DND-41 (cell line): ENCODE data around the gene FLT3.

Source experiments
- ATAC-seq: fragments of 200-7000 bp; cut with Tn5 transposase; 3 replicates; pipeline ENCODE4 v1.9.1; 2021; ENCODE audit warnings: low read depth; ENCODE audit not compliant: insufficient read depth
- DNase-seq: peaks from one replicate; pipeline ENCODE4 v3.0.0-alpha.2; 2020
- H2AFZ ChIP-seq: 2 replicates; pipeline ENCODE4 v1.6.0; 2012; ENCODE audit warnings: low read depth, low read length
- H3K27ac ChIP-seq: 2 replicates; pipeline ENCODE4 v1.5.1; 2012; ENCODE audit warnings: low read length, inconsistent platforms
- H3K27me3 ChIP-seq: fragments of 200-600 bp; sonication (generic); 2 replicates; pipeline ENCODE4 v1.6.0; 2012; ENCODE audit warnings: low read length, mild to moderate bottlenecking, inconsistent platforms; ENCODE audit not compliant: insufficient read depth, poor library complexity
- H3K36me3 ChIP-seq: 2 replicates; pipeline ENCODE4 v1.5.1; 2012; ENCODE audit warnings: low read length, inconsistent platforms; ENCODE audit not compliant: insufficient read depth
- H3K4me1 ChIP-seq: 2 replicates; pipeline ENCODE4 v1.5.1; 2012; ENCODE audit warnings: mild to moderate bottlenecking, low read length; ENCODE audit not compliant: insufficient read depth
- H3K4me2 ChIP-seq: 2 replicates; pipeline ENCODE4 v1.6.0; 2012; ENCODE audit warnings: mild to moderate bottlenecking, moderate library complexity, low read length, inconsistent platforms; ENCODE audit not compliant: insufficient read depth
- H3K4me3 ChIP-seq, 2 experiments: fragments of 200-600 bp in 1 of 2; shearing (Covaris generic) in 1 of 2; 2 replicates each; pipeline ENCODE4 v1.5.1; 2012 to 2016; ENCODE audit warnings: inconsistent platforms in 2 of 2, low read length in 2 of 2, mild to moderate bottlenecking in 2 of 2, low read depth in 1 of 2, moderate library complexity in 1 of 2
- H3K79me2 ChIP-seq: 2 replicates; pipeline ENCODE4 v1.6.0; 2012; ENCODE audit warnings: low read length, inconsistent platforms; ENCODE audit not compliant: insufficient read depth
- H3K9ac ChIP-seq: 2 replicates; pipeline ENCODE4 v1.6.0; 2012; ENCODE audit warnings: low read depth, mild to moderate bottlenecking, inconsistent platforms, low read length, moderate library complexity
- H3K9me3 ChIP-seq: 2 replicates; pipeline ENCODE4 v1.5.1; 2012; ENCODE audit warnings: low read length, moderate library complexity, mild to moderate bottlenecking, inconsistent platforms; ENCODE audit not compliant: insufficient read depth, severe bottlenecking
- H4K20me1 ChIP-seq: 2 replicates; pipeline ENCODE4 v1.6.0; 2012; ENCODE audit warnings: low read length; ENCODE audit not compliant: insufficient read depth
- CTCF ChIP-seq: IDR thresholded peaks from 2 replicates; pipeline ENCODE4 v1.5.1; 2012; ENCODE audit warnings: borderline replicate concordance, low read length, moderate library complexity, mild to moderate bottlenecking; ENCODE audit not compliant: poor library complexity, severe bottlenecking; ENCODE audit errors: extremely low read depth
- EZH2 ChIP-seq: IDR thresholded peaks from 3 replicates; pipeline ENCODE4 v1.6.1; 2012; ENCODE audit warnings: borderline replicate concordance, low read depth, mild to moderate bottlenecking, moderate library complexity, low read length, inconsistent platforms; ENCODE audit not compliant: severe bottlenecking

Gene FLT3

GRCh38 chr13:28041501-28041900, 58.9 kb downstream of the FLT3 start:
- no peak for DNase-seq
- Histone ChIP-seq H3K79me2 (no peaks in the 10 kb centered on the region), H3K9ac (no peak overlapping the region)

GRCh38 chr13:28041031-28041461, 59.3 kb downstream of the FLT3 start:
- Histone ChIP-seq H3K79me2 (no peaks in the 10 kb centered on the region), H3K36me3 (no peaks in the 10 kb centered on the region), H3K4me1 (peaks cover 8% of the 10 kb centered on the region; the same call in 1 of the 2 replicates), H3K9ac (no peak overlapping the region), H3K4me3 (no peak overlapping the region), H3K27me3 (peaks cover 3% of the 10 kb centered on the region), H3K4me2 (no peak overlapping the region), H4K20me1 (no peaks in the 10 kb centered on the region), H3K27ac (no peak overlapping the region), H2AFZ (no peak overlapping the region), H3K9me3 (no peaks in the 10 kb centered on the region)
- DNase-seq (no peak), ATAC-seq (no peak)
- TF ChIP-seq EZH2 (no peak), CTCF (no peak)

More at GRCh38 chr13:28041501-28041900, 58.9 kb downstream of the FLT3 start:
- Histone ChIP-seq H3K27me3 (peaks cover 3% of the 10 kb centered on the region), H2AFZ (no peak overlapping the region), H3K9me3 (no peaks in the 10 kb centered on the region), H3K4me1 (peaks cover 8% of the 10 kb centered on the region; the same call in 1 of the 2 replicates), H3K4me3 (no peak overlapping the region), H3K27ac (no peak overlapping the region), H3K4me2 (no peak overlapping the region), H4K20me1 (no peaks in the 10 kb centered on the region), H3K36me3 (no peaks in the 10 kb centered on the region)
- ATAC-seq, result no peak
- no peak for TF ChIP-seq CTCF
- TF ChIP-seq EZH2, result no peak

GRCh38 chr13:28037399-28037798, 63.0 kb downstream of the FLT3 start:
- no peak for TF ChIP-seq EZH2
- TF ChIP-seq CTCF, result no peak
- DNase-seq (peak; percentile 15), ATAC-seq (peak; percentile 35; the same call in 2 of the 3 replicates)
- no peak overlapping the region for H3K4me2 ChIP-seq
- no peak overlapping the region for H3K4me3 ChIP-seq
- H3K9ac ChIP-seq, result no peak overlapping the region
- H2AFZ ChIP-seq, result no peak overlapping the region
- H3K27ac ChIP-seq, result no peak overlapping the region
- no peaks in the 10 kb centered on the region for H3K79me2 ChIP-seq
- H3K27me3 ChIP-seq, result peaks cover 3% of the 10 kb centered on the region
- H3K9me3 ChIP-seq, result no peaks in the 10 kb centered on the region
- no peaks in the 10 kb centered on the region for H3K36me3 ChIP-seq
- H4K20me1 ChIP-seq, result no peaks in the 10 kb centered on the region
- peaks cover 8% of the 10 kb centered on the region; the same call in 1 of the 2 replicates for H3K4me1 ChIP-seq
